NCI-H2029 (cell line): ENCODE measurements around the gene SPEM3.
"Not testable (repeated sequence)": the region's sequence is repeated elsewhere in the genome, so short reads cannot be mapped to it uniquely, and the experiment has no call there.

ENCODE experiments used
- DNase-seq: peaks from one replicate; lab custom pipeline; 2025; lab: John Stamatoyannopoulos, UW

The SPEM3 gene

DNA sequence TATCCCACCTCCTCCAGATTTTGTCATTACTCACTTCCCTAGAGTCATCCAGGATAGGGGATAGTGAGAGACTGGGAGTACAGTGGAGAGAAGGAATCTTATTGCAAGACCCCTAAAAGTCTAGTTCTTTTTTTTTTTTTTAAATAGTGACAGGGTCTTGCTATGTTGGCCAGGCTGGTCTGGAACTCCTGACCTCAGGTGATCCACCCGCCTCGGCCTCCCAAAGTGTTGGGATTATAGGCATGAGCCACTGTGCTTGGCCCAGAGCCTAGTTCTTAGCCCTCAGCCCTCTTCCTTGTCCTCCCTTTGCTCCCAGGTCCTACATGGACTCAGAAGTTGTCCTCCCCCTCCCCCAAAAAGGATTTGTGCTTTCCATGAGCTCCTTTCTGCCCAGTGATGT lies 13.5 kb downstream of the SPEM3 start:
- no peak for DNase-seq

DNA sequence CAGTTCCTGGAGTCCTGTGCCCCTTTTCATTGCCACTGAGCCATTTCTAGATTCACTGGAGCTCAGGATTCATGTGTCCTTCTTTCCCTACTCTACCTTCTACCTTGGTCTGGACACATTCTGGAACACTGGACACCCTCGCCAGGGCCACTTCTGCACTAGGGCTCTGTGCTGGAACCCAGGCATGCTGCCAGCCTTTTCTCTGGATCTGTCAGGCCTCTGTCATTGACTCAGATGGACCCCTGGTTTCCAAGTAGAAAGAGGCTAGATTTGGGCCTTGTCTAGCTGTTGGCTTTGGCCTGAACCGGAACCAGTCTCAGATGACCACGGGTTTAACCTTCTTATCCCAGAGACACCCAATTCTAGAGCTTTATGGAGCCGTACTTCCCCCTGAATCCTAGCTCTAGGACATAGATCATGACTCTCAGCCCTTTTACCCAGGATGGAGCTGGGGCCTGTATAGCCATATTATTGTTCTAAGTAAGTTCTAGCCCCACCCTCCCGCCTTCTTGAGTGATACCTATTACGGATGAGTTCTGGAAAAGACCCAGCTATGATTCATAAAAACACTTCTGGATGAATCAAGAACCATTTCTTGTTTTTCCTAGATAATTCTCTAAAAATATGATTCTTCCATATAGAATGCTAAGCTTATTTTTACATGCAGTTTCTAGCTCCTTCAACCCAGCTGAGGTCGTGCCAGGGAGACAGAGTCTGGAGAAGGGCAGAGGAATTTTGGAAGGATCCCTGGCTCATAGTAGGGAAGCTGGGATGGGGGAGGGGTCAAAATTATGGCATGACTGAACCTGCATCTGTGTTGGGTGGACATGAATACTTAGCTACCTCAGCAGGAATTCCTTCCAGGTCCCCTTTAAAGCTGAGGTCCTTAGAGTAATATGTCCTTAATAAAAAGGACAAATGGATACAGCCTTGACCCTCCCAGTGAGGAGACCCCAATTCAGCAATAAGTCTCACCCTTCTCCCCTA lies 15.1 kb downstream of the SPEM3 start:
- no peak for DNase-seq

DNA sequence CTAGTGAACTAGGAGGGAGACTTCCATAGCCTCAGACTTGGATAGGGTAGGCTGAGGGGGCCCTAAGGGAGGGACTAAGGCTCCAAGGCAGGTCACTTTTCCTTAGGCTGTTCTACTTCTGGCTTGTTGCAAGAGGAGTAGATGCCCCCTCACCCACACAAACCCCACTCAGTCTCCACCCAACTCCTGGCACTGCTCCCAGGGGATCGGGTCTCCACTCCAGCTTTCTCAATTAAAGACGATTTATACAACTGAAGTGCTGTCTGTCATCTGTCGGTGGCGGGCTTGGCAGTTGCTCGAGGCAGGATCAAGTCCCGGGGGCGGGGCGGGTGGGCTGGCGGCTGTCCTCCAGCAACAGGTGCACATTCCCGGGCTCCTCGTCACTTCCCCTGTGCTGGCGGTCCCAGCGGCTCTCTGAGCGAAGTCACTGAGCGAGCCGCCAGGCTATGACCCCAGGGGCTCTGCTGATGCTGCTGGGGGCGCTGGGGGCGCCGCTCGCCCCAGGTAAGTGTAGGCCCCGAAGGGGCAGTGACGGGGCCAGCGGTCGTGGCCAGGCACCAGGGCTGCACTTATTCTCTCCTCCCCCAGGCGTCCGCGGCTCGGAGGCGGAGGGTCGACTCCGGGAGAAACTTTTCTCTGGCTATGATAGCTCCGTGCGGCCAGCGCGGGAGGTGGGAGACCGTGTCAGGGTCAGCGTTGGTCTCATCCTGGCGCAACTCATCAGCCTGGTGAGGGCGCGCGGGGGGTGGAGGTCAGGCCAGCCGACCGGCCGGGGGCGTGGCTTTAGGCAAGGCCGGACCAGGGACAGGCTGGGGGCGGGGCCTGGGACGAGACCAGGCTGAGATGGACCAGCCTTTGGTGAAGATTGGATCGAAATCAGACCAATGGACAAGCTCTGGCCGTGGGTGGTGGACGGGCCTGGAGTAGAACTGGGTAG lies 16.3 kb downstream of the SPEM3 start, which contains the start of gene CHRNB1:
TSS of gene CHRNB1 (plus strand) at position 380 of the 937 bp plus-strand sequence. CDS start at position 447, 67 bp downstream.
- peak; percentile 12 for DNase-seq

DNA sequence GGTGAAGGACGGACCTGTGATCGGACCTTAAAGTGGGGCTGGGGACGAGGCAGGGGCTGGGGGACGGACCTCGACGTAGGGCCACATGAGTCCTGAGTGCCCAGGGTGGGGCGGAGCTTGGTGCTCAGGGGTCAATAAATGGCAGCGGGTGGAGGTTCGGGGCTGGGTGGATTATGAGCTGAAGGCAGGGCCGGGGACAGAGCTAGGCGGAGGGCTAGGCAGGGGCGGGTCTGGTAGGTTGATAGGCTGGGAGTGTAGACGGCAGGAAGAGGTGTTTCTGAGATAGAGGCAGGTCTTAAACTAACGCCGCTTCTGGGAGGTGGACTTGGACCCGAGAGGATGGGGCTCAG lies 16.9 kb downstream of the SPEM3 start:
- no peak for DNase-seq

DNA sequence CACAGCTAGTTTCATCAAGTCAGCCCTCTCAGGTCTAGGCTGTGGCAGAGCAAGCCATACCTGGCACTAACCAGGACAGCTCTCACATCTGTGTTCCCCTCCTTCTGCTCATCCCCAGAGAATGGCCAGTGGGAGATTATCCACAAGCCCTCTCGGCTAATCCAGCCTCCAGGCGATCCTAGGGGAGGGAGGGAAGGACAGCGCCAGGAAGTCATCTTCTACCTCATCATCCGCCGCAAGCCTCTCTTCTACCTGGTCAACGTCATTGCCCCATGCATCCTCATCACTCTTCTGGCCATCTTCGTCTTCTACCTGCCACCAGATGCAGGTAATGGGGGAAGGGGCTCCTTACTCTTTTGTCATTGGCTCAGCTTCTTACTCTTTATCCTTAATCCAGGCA lies 19.8 kb downstream of the SPEM3 start:
- no peak for DNase-seq

DNA sequence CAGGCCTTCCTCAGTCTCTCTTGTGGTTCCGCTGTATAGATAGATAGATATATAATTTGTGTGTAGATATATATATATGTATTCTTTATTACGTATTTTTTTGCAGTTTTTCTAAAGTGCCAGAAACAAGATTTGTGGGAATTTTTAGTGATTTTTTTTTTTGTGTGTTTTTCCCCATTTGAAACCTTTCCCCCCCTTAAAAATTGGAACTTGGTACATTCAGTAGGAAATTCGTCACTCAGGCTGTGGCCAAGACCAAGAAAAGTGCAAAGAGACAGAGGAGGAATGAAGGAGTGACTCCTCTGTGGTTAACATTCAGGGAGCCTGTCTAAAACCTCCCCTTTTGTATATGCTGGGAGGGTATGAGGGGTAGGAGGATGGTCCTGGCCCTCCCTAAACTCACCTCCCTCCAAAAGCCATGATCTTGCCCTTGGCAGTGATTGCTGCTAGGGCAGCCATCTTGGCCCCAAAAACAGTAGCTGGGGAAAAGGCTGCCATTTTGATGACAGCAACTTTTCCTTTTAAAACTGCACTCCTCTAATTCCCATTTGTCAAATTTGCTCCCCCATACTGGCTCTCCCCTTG lies 31.4 kb downstream of the SPEM3 start:
- DNase-seq = no peak

DNA sequence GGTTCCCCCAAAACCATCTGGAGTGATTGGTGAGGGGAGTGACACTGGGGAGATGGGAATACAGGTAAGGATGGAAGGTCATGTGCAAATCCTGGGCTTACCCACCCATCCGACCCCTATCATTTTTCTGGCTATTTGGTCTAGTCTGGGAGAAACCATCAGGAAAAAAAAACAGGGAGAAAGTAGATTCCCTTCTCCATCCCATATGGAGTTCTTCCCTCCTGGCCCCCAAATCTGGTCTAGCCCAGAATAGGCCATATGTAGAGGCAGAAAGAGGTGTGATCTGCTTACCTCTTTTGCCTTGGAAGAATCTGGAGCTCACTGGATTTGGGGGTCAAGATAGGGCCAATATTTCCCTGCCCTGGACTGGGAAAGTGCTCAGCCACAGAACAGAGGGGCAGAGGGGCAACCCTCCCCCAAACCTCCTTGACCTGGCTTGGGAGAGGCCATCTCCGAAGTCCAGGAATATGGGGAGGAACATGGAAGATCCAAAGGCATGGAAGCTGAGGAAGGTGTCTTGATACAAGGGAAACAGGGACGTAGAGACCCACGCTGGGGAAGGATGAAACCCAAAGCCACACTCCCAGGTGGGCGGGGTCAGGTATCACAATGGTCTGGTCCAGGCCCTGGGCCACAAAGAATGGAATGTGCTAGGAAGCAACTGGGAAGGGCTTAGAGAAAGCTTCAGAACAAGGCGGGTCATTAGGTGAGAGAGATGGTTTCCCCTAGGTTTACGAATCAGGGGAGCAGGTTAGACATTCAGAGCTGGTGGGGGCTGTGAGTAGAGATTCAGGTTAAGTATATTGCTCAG lies 32.4 kb downstream of the SPEM3 start:
- no peak for DNase-seq

DNA sequence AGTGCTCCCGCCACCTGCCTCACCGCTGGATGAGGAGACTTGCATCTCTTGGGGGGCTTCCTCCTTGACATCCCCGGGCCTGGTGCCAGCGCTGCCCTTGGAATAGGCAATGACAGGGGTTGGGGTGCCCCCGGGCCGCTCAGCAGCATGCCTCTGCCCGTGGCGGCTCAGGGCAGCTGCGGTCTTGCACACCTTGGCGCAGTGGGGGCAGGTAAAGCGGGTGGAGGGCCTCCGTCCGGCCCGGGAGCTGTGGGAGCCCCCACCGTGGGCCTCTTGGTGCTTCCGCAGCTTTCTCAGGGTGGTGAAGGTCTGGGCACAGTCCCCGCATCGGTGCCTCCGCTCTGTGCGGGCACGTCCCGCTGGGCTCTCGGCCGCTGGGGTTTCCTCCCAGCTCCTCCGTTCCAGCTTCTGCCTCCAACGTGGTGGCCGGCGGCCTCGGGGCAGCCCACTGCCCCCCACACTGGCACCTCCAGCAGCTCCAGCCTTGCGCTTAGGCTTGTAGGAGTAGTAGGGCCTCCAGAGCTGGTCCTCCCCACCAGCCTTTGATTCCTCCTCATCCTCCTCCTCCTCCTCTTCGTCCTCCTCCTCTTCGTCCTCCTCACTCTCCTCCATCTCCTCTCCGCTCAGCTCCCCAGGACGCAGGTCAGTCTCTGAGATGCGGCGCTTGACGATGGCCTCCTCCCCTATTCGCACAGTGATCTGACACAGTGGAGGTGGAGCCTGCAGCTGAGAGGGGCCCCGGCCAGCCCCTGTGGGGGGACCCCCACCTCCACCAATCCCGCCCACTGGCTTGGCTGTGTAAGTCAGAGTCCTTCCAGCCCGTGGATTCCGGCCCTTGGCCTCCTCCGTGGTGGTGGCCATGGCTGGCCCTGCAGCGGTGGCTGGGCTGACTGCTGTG lies 34.1 kb downstream of the SPEM3 start:
- no peak for DNase-seq

DNA sequence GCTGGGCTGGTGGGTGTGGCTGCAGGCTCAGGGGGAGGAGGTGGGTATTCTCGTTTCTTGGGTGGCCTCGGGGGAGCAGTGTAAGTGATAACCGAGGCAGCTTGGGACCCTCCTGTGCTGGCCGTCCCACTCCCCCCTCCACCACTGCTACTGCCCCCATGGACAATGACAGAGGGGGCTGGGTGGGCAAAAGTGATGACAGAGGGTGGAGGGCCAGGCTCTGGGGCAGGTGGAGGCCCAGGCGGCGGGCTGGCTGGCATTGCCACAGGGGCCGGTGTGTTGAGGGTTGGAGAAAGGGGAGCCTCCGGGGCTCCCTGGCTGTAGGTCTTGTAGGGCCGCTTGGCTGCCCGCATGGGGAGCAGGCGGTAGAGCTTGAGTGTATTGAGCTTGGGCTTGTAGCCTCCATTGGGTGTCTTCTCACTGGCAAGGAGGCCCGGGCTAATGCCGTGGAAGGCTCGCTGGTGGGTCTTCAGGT lies 34.8 kb downstream of the SPEM3 start:
- DNase-seq = no peak

DNA sequence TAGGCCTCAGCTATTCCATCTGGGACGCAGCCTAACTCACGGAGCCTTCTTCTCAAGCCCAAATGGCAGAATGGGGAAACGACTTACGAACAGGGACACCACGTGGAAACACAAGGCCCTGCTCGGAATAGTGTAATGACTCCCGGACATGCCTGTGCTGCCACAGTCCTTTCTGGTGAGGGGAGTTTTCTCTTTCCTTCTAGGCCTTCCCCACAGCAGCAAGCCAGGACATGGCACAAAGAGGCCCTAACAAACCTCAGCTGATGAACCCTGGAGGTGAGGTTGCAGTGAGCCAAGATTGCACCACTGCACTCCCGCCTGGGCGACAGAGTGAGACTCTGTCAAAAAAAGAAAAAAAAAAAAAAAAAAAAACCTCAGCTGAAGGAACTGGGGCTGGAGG lies 35.4 kb downstream of the SPEM3 start:
- no peak for DNase-seq

DNA sequence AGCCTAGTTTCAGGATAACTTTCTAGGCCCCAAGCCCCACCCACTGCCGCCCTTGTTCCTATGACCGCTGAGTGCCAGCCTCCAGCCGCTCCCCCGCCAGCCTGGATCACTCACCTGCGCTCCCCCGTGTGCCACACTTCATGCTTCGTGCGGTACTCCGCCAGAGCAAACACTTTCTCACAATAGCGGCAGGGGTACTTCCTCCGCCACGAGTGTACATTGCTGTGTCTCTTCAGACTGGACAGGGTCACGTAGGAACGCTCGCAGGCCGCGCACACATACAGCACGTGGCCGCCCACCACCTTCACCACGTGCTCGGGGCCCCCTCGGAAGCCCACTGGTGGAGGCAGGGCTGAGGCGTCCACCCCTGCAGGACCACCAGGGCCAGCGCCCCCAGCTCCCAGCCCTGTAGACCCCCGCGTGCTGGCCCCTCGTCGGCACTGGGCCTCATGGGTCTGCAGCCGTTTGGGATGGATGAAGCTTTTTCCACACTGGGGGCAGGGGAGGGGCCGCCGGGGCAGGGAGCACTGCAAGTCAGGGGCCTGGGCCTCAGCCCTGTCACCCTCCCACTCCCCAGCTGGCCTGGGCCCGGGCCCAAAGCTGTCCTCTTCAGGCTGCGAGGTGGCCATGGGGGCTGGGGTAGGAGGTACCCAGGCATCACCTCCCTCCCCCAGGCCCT lies 37.1 kb downstream of the SPEM3 start:
- no peak for DNase-seq

DNA sequence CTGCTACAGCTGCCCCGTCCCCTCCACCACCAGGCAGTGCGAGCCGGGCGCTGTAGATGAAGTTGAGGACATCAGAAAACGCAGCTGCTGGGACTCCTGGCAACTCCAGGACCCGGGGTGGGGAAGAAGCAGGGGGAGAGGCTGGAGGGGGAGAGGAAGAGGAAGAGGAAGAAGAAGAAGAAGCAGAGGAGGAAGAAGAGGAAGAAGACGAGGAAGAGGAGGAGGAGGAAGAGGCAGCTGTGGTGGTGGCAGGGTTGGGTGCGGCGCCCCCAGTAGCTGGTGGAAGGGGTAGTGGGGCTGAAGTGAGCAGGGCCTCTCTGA lies 37.6 kb downstream of the SPEM3 start:
- no peak for DNase-seq

DNA sequence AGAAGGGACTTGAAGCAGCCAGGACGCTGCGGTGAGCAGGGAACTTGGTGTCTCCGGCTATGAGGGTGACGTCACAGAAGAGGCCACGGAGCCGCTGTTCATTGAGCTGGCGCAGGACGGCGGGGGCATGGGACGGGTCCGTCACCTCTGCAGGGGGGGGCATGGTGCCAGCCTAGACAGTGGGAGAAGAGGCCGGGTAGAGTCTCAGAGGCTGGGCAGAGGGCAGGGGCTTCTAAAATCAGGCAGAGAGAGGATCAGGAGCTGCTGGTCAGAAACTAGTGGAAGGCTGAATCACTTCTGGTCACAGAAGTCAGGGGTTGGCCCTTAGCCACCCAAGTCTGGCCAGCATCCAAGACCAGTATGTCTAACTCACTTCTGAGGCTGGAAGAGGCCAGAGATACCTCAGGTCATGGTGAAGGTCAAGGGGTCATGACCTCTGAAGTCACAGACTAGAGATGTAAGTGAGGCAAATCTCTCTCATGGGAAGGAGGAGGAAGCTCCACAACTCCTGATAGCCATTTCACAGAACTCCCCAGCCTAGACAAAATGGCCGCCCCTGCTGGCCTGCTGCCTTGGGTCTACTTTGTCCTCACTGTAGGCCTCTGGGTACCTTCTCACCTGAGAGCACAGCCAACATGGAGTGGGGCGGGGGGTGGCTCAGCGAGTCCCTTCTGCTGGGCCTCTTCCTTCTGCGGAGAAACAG lies 38.1 kb downstream of the SPEM3 start:
- no peak for DNase-seq

DNA sequence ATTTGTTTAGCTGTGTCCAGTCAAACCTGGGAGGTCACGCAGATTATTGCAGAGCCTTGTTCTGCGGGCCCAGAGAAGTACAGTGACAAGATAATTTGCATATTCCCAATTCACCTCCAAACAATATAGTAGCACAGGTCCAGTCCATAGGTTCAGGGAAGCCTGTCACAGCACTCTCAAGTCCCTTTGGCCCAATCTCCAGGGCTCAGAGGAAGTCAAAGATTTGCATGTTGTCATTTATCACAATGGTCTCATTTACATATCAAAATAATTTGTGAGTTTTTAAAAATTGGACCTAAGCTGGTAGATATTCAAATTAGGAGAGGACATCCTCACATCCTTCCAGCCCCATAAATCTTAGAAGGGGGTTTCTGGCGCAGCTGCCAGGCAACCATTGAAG lies 38.8 kb downstream of the SPEM3 start:
- DNase-seq = no peak

DNA sequence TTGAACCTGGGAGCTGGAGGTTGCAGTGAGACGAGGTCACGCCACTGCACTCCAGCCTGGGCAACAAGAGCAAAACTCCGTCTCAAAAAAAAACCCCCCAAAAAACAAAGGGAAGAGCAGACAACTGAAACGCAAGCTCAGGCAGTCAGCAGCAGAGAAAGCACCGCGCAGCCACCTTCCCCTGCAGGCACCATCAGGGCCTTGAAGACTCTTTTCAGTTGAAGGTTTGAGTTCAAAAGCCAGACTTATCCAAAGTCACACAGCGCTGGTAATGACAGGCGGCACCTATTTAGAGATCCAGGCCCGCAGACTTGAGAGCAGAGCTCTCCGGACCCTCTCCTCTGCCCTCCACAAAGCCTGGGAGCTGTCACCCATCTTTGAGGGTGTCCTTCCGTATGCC lies 39.6 kb downstream of the SPEM3 start:
- no peak for DNase-seq

DNA sequence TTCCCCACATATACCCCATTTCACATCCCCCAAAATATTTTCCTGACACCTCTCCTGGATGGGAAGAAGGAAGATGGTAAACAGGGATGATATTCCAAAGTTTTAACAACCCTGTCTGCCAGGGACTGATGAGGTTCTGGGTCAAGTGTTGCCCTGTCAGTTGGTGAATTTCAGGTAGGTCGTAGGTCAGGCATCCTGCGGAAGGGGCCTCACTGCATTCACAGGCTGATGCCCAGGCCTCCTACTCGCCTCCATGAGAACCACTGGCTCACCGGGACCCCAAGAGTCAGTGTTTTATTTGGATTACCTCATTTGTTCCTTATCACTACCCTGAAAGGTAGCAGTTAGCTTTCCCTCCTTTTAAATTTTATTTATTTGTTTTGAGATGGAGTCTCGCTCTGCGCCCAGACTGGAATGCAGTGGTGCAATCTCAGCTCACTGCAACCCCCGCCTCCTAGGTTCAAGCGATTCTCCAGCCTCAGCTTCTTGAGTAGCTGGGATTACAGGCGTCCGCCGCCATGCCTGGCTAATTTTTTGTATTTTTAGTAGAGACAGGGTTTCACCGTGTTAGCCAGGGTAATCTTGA lies 40.2 kb downstream of the SPEM3 start:
- no peak for DNase-seq

DNA sequence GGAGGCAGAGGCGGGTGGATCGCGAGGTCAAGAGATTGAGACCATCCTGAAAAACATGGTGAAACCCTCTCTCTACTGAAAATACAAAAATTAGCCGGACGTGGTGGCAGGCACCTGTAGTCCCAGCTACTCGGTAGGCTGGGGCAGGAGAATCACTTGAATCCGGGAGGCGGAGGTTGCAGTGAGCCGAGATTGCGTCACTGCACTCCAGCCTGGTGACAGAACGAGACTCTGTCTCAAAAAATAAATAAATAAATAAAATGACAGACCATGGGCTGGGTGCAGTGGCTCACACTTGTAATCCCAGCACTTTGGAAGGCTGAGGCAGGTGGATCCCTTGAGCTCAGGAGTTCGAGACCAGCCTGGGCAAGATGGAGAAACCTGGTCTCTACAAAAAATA lies 41.2 kb downstream of the SPEM3 start:
- DNase-seq = not testable (repeated sequence)

DNA sequence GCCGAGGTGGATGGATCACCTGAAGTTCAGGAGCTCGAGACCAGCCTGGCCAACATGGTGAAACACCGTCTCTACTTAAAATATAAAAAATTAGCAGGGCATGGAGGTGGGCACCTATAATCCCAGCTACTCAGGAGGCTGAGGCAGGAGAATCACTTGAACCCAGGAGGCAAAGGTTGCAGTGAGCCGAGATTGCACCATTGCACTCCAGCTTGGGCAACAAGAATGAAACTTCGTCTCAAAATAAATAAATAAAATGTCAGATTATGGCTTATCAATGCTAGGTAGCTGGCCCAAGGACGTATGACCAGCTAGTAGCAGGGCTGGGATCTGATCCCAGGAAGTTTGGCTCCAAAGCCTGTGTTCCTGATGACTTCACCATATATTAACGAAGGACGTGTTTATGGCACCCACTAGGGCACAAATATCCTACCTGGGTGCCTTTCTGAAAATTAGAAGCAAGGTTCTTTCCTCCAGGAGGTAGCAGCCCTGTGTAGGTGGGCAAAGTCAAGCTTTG lies 41.9 kb downstream of the SPEM3 start:
- not testable (repeated sequence) for DNase-seq

DNA sequence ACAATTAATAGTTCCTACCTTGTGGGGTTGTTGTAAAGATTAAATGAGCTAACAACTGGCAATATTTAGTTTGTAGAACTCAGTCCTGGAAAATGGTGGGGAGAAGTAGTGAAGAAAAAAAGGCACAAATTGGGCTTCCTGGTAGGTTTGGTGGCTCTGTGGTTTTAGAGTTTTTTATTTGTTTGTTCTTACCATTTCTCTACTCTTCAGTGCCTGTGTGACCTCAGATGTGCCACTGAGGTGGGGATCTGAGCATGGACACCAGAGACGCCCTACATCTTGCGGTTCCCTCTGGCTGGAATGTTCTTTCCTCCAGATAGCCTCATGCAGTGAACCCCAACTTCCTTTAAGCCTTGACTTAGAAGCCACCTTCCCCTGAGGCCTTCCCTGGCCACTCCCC lies 43.1 kb downstream of the SPEM3 start:
- DNase-seq = no peak
